ENCODE measurements around the gene STRIT1. TPM values are rescaled to one million over a fixed set of nuclear protein-coding genes. Genes with fewer than 3 reads are reported as not detected.

STRIT1 gene
- total RNA-seq, 1 donor from 2014 or later = not detected

DNA sequence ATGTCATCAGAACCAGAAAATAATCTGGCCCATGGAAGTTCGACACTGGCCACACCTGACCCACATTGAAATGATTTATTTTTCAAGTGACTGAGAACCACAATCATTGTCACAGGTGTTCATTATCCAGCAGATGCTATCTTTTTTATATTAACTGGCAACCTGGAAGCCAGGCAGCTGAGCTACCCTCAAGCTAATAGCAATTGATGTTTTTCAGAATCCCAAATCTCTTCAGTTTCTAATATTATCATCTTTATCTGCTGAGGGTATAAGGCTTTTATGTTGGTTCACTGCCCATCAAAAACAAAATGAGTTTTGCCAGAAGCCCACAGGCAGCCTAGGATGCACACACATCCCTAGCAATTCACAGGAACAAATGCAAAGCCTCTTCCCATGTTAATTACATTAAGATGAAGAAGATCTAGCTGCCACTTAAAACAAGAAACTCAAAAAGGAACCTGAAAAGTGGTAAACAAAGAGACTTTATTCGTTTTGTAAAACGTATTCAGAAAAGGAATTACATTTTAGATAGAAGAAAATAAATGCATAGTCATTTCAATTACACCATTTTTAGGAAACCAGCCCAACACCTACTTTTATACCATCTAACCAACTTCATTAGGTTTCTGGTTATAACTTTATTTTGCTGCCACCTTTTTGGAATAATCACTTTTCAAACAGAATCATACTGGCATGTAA is 40.9 kb upstream of the STRIT1 start:
- Mint-ChIP-seq H3K4me3 (ENCODE audit: low read depth) (no peak overlapping the region), H3K4me1 (ENCODE audit: low read depth) (no peaks in the 10 kb centered on the region), H3K9me3 (ENCODE audit: low read depth) (no peaks in the 10 kb centered on the region), H3K27ac (no peak overlapping the region), H3K27me3 (no peaks in the 10 kb centered on the region), H3K36me3 (ENCODE audit: insufficient read depth) (no peaks in the 10 kb centered on the region)
- TF ChIP-seq, protein P1, sequence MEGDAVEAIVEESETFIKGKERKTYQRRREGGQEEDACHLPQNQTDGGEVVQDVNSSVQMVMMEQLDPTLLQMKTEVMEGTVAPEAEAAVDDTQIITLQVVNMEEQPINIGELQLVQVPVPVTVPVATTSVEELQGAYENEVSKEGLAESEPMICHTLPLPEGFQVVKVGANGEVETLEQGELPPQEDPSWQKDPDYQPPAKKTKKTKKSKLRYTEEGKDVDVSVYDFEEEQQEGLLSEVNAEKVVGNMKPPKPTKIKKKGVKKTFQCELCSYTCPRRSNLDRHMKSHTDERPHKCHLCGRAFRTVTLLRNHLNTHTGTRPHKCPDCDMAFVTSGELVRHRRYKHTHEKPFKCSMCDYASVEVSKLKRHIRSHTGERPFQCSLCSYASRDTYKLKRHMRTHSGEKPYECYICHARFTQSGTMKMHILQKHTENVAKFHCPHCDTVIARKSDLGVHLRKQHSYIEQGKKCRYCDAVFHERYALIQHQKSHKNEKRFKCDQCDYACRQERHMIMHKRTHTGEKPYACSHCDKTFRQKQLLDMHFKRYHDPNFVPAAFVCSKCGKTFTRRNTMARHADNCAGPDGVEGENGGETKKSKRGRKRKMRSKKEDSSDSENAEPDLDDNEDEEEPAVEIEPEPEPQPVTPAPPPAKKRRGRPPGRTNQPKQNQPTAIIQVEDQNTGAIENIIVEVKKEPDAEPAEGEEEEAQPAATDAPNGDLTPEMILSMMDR (IDR thresholded peaks at IDR 0.05; ENCODE audit: unreplicated experiment) = no peak
- DNase-seq (ENCODE audit: low spot score, unreplicated experiment) = no peak

DNA sequence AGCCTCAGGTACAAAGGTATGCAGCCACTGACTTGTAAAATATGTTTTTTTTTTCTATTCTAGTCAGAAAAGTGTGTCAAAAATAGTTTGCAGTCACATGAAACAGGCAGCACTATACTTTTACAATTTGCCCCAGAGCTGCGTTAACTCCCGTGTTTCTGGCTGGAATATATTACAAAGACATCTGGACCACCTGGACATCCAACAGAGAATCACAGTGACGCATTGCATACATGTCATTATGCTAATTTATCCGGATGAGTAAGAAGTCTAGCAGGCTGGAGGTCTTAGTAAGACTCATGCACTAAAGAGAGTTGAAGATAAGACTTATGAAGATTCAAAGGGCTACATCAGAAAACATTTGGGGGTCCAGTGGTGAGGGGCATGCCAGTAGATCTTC is 39.2 kb upstream of the STRIT1 start:
- Mint-ChIP-seq H3K36me3 (ENCODE audit: insufficient read depth) (no peaks in the 10 kb centered on the region), H3K4me1 (ENCODE audit: low read depth) (peaks cover 4% of the 10 kb centered on the region), H3K27ac (no peak overlapping the region), H3K4me3 (ENCODE audit: low read depth) (no peak overlapping the region), H3K9me3 (ENCODE audit: low read depth) (no peaks in the 10 kb centered on the region), H3K27me3 (no peaks in the 10 kb centered on the region)
- no peak for DNase-seq (ENCODE audit: low spot score, unreplicated experiment)
- TF ChIP-seq, protein P1 (IDR thresholded peaks at IDR 0.05; ENCODE audit: unreplicated experiment) = no peak

DNA sequence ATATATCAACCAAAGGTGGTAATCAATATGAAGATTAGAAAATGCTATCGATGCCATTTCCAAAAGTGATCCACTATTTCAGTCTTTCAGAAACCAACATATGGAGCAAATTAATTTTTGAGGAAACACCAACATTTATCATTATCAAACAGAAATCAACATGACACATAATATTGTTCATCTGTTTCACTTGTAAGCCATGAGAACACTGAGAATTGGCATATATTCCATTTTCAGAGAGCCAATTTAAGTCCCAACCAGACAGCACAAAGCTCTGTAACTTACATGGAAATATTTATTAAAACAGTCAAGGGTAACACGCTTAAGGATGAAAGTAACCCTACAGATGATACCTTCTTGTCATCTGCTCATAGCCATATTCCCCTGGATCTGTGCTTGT is 37.6 kb upstream of the STRIT1 start:
- no peaks in the 10 kb centered on the region for H3K9me3 Mint-ChIP-seq (ENCODE audit: low read depth)
- H3K36me3 Mint-ChIP-seq (ENCODE audit: insufficient read depth) = no peaks in the 10 kb centered on the region
- H3K4me1 Mint-ChIP-seq (ENCODE audit: low read depth) = peaks cover 4% of the 10 kb centered on the region
- H3K27me3 Mint-ChIP-seq = no peaks in the 10 kb centered on the region
- no peak for DNase-seq (ENCODE audit: low spot score, unreplicated experiment)
- no peak overlapping the region for H3K27ac Mint-ChIP-seq
- TF ChIP-seq, protein P1 (IDR thresholded peaks at IDR 0.05; ENCODE audit: unreplicated experiment) = no peak
- H3K4me3 Mint-ChIP-seq (ENCODE audit: low read depth) = no peak overlapping the region

DNA sequence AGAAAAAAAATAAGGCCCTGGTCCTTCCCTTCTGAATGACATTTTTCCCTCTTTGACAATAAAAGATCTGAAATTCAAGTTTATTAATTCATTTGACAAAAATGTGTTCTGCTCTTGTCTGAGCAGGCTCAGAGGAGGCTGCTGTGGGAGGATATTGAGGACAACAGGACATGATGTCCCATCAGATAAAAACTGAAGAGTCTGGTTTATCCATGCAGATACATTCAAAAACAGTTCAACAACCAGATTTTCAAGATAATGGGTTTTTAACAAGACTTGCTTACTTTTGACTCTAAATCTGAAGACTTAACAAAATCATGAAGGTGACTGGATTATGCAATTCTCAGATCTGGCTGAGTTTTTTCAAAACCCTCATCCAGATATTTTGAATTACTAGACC is 36.9 kb upstream of the STRIT1 start:
- no peaks in the 10 kb centered on the region for H3K27me3 Mint-ChIP-seq
- no peak for DNase-seq (ENCODE audit: low spot score, unreplicated experiment)
- peaks cover 4% of the 10 kb centered on the region for H3K4me1 Mint-ChIP-seq (ENCODE audit: low read depth)
- TF ChIP-seq, protein P1 (IDR thresholded peaks at IDR 0.05; ENCODE audit: unreplicated experiment) = no peak
- no peaks in the 10 kb centered on the region for H3K36me3 Mint-ChIP-seq (ENCODE audit: insufficient read depth)
- no peak overlapping the region for H3K4me3 Mint-ChIP-seq (ENCODE audit: low read depth)
- no peak overlapping the region for H3K27ac Mint-ChIP-seq
- no peaks in the 10 kb centered on the region for H3K9me3 Mint-ChIP-seq (ENCODE audit: low read depth)

DNA sequence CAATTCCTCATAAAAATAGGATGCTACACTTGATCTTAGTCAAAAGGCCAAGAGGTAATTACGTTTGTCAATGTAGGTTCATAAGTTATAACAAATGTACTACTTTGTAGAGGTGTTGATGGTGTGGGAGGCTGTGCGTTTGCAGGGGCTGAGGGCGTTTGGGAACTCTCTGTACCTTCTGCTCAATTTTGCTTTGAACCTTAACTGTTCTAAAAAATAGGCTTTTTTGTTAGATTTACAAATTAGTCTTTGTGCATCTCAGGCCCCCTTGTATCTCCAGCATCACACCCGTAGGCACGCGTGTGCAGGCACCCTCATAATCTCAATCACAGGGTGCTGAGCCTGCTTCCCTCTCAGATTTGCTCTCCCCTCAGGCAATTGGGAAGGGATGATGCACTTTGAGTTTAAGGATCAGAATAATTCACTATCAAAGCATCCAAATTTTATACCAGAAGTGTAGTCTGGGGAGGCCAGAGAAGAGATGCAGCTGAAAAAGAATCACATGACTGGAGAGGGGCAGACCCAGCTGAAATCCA is 36.1 kb upstream of the STRIT1 start:
- no peaks in the 10 kb centered on the region for H3K36me3 Mint-ChIP-seq (ENCODE audit: insufficient read depth)
- H3K27ac Mint-ChIP-seq = no peak overlapping the region
- TF ChIP-seq, protein P1 (IDR thresholded peaks at IDR 0.05; ENCODE audit: unreplicated experiment) = no peak
- H3K4me1 Mint-ChIP-seq (ENCODE audit: low read depth) = peaks cover 4% of the 10 kb centered on the region
- no peak for DNase-seq (ENCODE audit: low spot score, unreplicated experiment)
- H3K9me3 Mint-ChIP-seq (ENCODE audit: low read depth) = no peaks in the 10 kb centered on the region
- H3K27me3 Mint-ChIP-seq = no peaks in the 10 kb centered on the region
- no peak overlapping the region for H3K4me3 Mint-ChIP-seq (ENCODE audit: low read depth)
